ENCODE results near the gene LAIR1.
"Not testable (repeated sequence)": the region's sequence is repeated elsewhere in the genome, so short reads cannot be mapped to it uniquely, and the experiment has no call there.

LAIR1 gene

GRCh38 chr19:54351474-54351873 lies 13.3 kb downstream of the LAIR1 start:
- FAIRE-seq: no peak
- DNase-seq (ENCODE audit: insufficient read length, low spot score): no peak

- FAIRE-seq (no peak), DNase-seq (ENCODE audit: insufficient read length, low spot score) (no peak)
These were observed 18.8 kb downstream of the LAIR1 start for GRCh38 chr19:54345938-54346386.

GRCh38 chr19:54343868-54344267 lies 20.9 kb downstream of the LAIR1 start:
- FAIRE-seq (no peak), DNase-seq (ENCODE audit: insufficient read length, low spot score) (no peak)

- no peak for DNase-seq (ENCODE audit: insufficient read length, low spot score)
- no peak for FAIRE-seq
These were observed 23.4 kb downstream of the LAIR1 start for GRCh38 chr19:54341295-54341694.

GRCh38 chr19:54339646-54340358 lies 24.9 kb downstream of the LAIR1 start:
- FAIRE-seq (no peak), DNase-seq (ENCODE audit: insufficient read length, low spot score) (no peak)

GRCh38 chr19:54338521-54338920 lies 26.2 kb downstream of the LAIR1 start:
- no peak for DNase-seq (ENCODE audit: insufficient read length, low spot score)
- FAIRE-seq: no peak

- FAIRE-seq (no peak), DNase-seq (ENCODE audit: insufficient read length, low spot score) (no peak)
These were observed 26.9 kb downstream of the LAIR1 start for GRCh38 chr19:54337858-54338230.

- FAIRE-seq: no peak
- no peak for DNase-seq (ENCODE audit: insufficient read length, low spot score)
These were observed 27.6 kb downstream of the LAIR1 start for GRCh38 chr19:54336893-54337857.

GRCh38 chr19:54335979-54336892 lies 28.5 kb downstream of the LAIR1 start:
- no peak for DNase-seq (ENCODE audit: insufficient read length, low spot score)

GRCh38 chr19:54335164-54335563 lies 29.6 kb downstream of the LAIR1 start:
- FAIRE-seq: no peak

More at GRCh38 chr19:54335979-54336892, 28.5 kb downstream of the LAIR1 start:
- FAIRE-seq: no peak

GRCh38 chr19:54333586-54334298 lies 31.0 kb downstream of the LAIR1 start:
- DNase-seq (ENCODE audit: insufficient read length, low spot score): no peak
- no peak for FAIRE-seq

More at GRCh38 chr19:54335164-54335563, 29.6 kb downstream of the LAIR1 start:
- no peak for DNase-seq (ENCODE audit: insufficient read length, low spot score)

GRCh38 chr19:54332149-54332548 lies 32.6 kb downstream of the LAIR1 start:
- FAIRE-seq: no peak
- DNase-seq (ENCODE audit: insufficient read length, low spot score): no peak

- DNase-seq (ENCODE audit: insufficient read length, low spot score): no peak
- no peak for FAIRE-seq
These were observed 33.1 kb downstream of the LAIR1 start for GRCh38 chr19:54331626-54332025.

GRCh38 chr19:54329476-54330165 lies 35.1 kb downstream of the LAIR1 start:
- FAIRE-seq (no peak), DNase-seq (ENCODE audit: insufficient read length, low spot score) (no peak)

- not testable (repeated sequence) for FAIRE-seq; DNase-seq (ENCODE audit: insufficient read length, low spot score)
These were observed 36.0 kb downstream of the LAIR1 start for GRCh38 chr19:54328781-54329180.

- FAIRE-seq: no peak
- DNase-seq (ENCODE audit: insufficient read length, low spot score): no peak
These were observed 39.1 kb downstream of the LAIR1 start for GRCh38 chr19:54325631-54326030.

- FAIRE-seq: no peak
- DNase-seq (ENCODE audit: insufficient read length, low spot score): peak; percentile 51
These were observed 39.5 kb downstream of the LAIR1 start for GRCh38 chr19:54325194-54325621.

GRCh38 chr19:54324071-54324470 lies 40.7 kb downstream of the LAIR1 start:
- DNase-seq (ENCODE audit: insufficient read length, low spot score) (no peak), FAIRE-seq (no peak)

GRCh38 chr19:54322934-54323333 lies 41.8 kb downstream of the LAIR1 start:
- not testable (repeated sequence) for DNase-seq (ENCODE audit: insufficient read length, low spot score); FAIRE-seq
